Colon (tissue), 2 donors: ENCODE measurements around the gene NXPE3.

Experiments used
- FAIRE-seq: peaks from 2 replicates; lab custom pipeline; 2012; peaks lifted over from hg19 to GRCh38; lab: Jason Lieb, UNC
- donor health status: control.
- donor health status: control.

NXPE3 gene

GRCh38 chr3:101829437-101829830 lies 50.4 kb downstream of the NXPE3 start:
- FAIRE-seq, result no peak

- FAIRE-seq, result no peak
Observed at GRCh38 chr3:101829874-101830273, 50.9 kb downstream of the NXPE3 start.

GRCh38 chr3:101833446-101833974 lies 54.5 kb downstream of the NXPE3 start:
- no peak for FAIRE-seq

- FAIRE-seq, result no peak
Observed at GRCh38 chr3:101835676-101836075, 56.7 kb downstream of the NXPE3 start.

- FAIRE-seq, result no peak
Observed at GRCh38 chr3:101836160-101836559, 57.1 kb downstream of the NXPE3 start.

DNA sequence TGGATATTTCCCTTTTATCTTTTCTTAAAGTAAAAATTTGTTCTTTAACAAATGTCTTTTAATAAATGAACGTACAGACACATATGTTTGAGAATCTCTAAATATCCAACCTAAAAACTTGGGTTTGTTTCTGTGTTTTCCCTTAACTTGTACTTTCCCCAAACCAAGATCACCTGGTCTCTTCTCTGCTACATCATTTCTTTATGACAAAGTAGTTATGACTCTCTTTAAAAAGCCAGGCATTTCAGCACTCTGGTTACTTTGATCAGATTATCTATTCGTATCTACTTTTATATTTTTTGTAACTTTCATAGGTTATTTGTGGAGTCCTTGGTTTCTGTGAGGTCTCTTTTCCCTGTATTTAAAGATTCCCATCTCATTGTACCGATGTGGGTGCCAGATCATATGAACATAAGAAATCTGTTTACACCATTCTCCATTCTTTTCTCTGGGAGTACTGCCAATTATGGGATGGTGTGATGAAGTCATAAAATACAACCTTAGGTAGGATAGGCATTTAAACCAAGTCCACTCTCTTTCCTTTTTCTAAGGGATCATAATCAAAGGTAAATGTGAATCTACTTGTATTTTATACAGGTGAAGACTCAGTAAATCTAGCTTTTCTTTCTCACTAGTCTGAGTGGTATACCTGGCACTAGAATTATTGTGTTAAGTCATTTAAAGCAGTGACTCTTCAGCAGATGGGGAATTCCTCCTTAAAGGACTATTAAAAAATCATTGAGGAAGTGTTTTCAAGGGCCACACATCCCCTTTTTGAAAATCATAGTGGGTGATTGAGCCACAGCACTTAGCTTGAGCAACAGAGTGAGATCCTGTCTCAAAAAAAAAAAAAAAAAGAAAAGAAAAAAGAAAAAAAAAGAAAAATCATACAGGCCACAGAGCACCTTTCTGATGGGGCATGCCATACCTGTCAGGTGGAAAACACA lies 57.9 kb downstream of the NXPE3 start:
- peak; percentile 41 for FAIRE-seq

DNA sequence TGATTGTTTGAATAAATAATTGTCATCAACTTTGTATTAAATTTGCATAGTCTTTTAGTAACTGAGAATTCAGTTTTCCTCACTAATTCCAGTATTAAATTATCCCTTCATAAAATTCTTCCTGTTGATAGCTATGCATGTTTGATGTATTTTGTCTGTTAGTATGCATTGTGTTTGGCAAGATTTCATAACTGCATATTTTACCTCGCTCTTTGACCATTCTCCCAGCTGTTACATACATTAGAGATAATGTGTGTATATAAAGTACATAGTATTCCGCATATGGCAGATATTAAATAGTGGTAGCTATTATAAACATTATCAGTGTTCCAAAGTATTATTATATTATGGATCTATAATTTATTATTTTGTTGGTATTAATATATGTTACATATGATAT lies 59.7 kb downstream of the NXPE3 start:
- no peak for FAIRE-seq

DNA sequence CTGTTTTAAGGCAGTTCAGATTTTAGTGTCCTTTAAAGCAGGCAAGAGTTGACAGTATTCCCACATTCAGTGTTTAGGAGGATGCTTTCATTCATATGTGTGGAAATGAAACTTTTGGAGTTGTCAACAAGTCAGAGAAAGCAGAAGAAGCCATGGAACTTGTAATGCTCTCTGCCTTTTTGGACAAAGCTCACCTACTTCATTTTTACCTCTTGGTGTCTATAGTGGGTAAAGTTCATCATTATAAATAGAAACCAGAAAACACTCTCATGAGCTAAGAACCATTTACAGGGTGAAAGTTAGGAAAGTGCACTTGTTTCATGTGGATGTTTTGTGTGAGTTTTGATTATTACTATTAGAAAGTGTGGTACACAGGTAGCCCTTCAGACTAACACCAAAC lies 61.1 kb downstream of the NXPE3 start:
- no peak for FAIRE-seq

DNA sequence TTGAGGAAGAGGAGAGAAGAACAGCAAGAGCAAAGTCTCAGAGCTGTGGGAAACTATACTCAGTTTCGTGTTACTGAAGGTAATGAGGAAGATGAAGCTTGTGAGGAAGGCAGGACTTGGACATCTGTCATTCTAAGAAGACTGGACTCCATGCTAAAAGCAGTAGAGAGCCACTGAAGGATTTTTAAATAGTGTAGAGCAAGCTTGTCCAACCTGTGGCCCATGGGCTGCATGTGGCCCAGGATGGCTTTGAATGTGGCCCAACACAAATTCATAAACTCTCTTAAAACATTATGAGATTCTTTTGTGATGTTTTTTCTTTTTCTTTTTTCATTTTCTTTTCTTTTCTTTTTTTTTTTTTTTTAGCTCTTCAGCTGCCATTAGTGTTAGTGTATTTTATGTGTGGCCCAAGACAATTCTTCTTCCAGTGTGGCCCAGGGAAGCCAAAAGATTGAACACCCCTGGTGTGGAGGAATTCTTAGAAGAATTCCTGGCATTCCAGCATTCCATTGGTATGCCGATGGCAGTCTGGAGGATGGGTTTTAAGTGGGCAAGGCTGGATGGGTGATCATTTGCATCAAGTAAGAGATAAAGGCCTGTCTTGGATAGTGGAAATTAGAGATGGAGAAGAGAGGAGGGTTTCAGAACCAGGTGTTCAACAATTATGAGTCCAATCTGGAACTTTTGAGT lies 63.4 kb downstream of the NXPE3 start:
- no peak for FAIRE-seq

DNA sequence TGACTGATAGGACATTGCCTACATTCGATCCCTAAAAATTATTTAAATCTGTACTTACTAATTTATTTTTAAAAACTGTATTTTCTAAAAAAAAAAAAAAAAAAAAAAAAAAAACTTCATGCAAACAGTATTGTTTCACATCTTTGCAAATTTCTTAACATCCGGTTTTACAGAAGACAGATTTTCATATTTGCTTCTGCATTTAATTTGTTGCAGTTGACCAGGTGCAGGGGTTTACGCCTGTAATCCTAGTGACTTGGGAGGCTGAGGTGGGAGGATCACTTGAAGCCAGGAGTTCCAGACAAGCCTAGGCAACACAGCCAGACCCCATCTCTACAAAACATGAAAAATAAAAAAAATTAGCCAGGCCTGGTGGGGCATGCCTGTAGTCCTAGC lies 63.9 kb downstream of the NXPE3 start:
- peak; percentile 31 for FAIRE-seq

GRCh38 chr3:101845425-101845824 lies 66.4 kb downstream of the NXPE3 start:
- FAIRE-seq, result peak; percentile 61

DNA sequence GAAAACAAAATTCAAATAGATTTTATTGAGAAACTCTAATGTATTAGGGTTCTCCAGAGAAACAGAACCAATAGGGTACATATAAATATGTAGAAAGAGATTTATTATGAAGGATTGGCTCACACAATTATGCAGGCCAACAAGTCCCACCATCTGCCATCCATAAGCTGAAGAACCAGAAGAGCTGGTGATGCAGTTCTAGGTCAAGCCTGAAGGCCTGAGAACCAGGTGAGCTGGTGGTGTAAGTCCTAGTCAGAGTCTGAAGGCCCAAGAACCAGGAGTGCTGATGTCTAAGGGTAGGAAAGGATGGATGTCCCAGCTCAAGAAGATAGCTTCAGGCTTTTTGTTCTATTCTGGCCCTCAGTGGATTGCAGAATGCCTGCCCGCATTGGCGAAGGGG lies 67.7 kb downstream of the NXPE3 start:
- FAIRE-seq, result no peak

DNA sequence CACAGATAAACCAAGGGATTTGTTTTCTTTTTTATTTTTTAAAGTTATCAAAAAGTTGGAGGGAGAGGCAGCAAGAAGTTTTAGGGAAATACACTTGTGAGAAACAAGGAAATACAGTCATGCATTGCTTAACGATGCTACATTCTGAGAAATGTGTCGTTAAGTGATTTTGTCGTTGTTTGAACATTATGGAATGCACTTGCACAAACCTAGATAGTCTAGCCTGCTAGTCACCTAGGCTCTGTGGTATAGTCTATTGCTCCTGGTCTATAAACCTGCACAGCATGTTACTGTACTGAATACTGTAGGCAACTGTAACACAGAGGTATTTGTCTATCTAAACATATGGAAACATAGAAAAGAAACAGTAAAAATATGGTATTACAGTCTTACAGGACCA lies 68.3 kb downstream of the NXPE3 start:
- no peak for FAIRE-seq

- FAIRE-seq, result peak; percentile 33
Observed at GRCh38 chr3:101848326-101848725, 69.3 kb downstream of the NXPE3 start.

DNA sequence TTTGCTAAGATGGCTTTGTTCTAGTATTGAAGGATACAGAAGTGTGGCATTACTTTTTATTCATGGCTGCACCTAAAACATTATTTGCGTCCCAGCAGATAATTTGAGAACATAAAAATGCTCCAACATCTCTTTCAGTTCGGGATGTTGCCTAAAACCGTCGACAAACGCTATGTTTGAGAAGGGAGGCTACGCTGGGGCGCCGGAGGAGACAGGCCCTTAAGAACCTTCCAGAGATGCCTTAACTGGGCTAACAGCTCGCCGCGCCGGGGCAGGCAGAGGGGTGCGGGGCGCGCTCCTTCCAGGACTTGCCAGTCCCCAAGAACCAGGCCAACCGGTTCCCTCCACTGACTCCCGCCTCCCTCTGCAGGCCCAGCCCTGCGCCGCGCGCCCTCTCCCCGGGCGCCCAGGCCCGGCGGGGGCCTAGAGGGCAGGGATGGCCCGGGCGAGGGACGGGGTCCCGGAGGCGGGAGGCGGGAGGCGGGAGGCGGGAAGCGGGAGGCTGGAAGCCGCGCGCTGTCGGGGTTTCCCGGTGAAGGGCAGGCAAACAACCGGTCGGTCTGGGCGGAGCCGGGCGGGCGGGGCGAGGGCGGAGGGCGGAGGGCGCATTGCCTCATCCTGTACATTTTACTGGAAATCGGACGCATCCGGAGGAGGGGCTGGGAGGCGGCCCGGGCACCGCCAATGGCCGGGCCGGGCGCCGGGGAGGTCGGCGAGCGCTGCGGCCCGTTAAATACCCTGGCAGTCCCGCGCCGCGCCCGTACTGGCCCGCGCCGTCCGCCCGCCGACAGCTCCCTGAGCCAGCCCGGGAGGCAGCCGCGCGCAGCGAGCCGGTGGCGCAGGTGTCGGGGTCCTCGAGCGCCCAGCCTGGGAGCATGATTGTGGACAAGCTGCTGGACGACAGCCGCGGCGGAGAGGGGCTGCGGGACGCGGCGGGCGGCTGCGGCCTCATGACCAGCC lies 70.0 kb downstream of the NXPE3 start, which contains the start of gene NFKBIZ:
Gene NFKBIZ (plus strand): TSS at position 761 of the 960 bp plus-strand sequence. CDS start 115 bp downstream, at position 876.
- FAIRE-seq, result no peak

- FAIRE-seq, result no peak
Observed at GRCh38 chr3:101849714-101850245, 70.8 kb downstream of the NXPE3 start.

DNA sequence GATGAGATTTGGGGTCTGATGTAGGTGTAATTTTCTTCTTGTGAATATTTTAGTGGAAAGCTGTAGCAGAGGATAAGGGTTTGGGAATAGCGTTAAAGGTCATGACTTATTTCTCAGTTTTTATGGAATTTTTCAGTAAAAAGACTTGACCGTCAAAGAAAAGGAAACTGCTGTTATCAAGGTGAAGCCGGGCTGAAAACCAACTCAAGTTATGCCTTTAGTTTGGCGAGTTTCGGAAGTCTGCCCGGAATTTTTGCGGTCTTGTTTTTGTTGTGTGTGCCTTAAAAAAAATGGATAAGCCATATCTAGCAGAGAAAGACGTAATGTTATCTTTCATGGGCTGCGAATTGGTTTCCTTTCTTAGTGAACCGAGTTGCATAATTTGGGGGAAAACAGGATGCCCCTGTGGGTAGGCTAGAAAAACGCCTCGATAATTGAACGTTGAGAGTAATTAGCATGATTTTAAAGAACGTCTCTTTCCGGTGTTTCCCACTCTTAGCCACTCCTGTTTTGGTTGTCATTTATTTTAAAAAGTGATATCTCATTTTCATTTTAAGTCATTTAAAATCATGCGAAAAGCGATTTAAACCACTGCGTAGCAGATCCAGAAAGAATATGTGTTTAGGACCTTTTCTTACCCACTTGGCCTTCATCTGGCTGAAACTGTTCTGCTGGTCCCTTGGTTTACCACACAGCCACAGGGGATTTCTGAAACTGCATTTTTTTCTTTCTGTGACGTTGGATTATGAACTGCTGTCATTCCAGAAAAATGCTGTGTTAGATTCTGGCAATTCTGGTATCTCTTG lies 71.4 kb downstream of the NXPE3 start:
- FAIRE-seq, result peak; percentile 41

DNA sequence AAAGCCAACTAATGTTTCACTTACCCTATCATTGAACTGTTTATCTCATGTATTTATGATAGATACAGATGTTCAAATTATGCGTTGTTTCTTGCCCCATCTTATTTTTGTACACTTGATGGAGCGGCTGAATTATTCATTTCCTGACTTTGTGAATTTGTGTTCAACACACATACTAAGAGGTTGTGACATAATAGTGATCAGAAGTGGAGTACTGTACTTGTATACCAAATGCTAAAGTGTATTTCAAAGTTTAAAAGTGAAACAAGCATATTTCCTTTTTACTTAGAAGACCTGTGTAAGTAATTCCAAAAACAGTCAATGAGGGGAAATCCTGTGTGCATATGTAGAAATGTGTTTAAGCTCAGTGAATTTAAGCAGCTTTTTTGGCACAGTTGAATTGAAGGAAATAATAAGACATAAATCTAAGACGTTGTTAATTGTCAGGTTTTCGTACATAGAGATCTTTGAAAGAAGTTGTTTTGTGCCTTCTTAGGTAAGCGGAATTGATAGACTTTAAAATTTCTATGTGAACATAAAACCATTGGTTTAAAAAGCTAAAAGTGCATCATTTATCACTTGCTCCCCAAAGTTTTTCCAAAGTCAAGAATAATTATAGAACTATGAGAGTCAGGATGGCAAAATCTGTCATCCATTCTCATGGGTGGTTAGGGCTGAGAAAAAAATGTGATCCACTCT lies 72.2 kb downstream of the NXPE3 start:
- FAIRE-seq, result no peak

DNA sequence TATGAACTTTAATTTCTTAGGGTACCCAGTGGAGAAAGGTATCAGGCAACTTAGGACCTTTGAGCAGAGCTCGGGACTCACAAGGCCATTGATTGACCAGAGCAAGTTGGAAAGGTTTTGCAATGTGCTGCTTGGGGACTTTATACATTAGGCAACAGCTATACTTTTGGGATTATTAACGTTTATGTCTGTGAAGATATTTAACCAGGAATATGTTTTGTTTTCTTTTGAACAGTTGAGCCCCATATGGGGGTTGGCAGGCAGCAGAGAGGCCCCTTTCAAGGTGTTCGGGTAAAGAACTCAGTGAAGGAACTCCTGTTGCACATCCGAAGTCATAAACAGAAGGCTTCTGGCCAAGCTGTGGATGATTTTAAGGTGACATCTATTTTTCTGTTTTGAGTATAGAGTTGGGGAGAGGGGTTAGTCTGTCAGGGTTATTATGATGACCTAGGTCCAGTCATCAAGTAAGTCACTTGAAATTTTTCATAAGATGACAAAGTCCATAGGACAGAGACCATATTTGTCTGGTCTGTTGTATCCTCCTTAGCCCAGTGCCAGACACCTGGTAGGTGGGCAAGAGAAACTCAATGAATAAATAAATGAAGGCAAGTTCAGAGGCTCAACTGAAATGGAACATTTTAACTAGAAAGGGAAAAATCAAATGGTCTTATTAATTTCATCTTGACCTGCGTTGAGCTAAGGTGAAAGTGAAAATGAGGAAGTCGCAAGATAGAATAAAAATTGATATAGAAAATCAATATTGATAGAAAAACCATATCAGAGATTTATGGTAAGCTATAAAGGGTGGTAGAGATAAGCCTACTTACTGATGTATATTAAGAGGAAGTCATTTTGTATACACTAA lies 73.1 kb downstream of the NXPE3 start:
- FAIRE-seq, result peak; percentile 81
